ENCODE data around the gene AP4M1.

The AP4M1 gene, protein sequence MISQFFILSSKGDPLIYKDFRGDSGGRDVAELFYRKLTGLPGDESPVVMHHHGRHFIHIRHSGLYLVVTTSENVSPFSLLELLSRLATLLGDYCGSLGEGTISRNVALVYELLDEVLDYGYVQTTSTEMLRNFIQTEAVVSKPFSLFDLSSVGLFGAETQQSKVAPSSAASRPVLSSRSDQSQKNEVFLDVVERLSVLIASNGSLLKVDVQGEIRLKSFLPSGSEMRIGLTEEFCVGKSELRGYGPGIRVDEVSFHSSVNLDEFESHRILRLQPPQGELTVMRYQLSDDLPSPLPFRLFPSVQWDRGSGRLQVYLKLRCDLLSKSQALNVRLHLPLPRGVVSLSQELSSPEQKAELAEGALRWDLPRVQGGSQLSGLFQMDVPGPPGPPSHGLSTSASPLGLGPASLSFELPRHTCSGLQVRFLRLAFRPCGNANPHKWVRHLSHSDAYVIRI

DNA sequence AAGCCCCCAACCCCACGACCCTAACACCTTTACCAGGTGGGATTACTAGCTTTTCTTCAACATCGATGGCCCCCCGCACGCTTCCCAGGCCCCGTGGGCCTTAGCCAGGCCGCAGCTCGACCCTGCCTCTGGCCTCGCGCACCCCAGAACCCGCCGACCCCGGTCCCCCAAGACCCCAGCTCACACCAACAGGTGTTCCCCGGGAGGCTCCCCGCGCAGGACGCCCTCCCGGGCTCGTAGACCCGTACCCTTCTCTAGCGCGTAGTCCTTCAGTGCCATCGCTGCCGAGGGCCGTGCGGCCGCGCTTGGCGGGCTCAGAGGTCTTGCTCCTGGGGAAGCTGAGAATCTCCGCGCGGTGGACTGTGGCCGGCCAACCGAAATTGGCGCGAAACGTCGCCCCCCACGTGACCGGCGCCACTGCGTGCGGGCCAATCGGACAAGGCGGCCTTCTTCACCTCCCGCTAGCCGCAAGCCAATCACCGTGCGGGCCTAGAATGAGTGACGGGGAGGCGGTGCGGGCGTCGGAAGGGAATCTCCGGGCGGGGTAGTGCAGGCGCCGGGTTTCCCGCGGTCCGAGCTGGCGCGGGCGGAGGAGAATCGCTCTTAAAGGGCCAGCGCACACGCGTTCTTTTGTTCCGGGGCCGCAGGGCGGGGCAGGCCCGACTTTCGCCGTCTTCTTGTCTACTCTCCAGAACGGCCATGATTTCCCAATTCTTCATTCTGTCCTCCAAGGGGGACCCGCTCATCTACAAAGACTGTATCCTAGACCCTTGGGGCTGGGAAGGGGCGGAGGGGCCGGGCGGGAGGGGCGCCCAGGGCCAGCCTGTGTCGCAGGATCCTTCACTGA lies at the start of gene AP4M1, which contains the start of gene MCM7:
Gene AP4M1, plus strand, starts transcription at position 628 of the 847 bp plus-strand sequence. Its CDS starts 72 bp downstream, at position 700.
Gene MCM7, minus strand, starts transcription at position 382 of the 847 bp plus-strand sequence. Its CDS starts 103 bp downstream, at position 279.
- DNase-seq: peak; percentile 96

DNA sequence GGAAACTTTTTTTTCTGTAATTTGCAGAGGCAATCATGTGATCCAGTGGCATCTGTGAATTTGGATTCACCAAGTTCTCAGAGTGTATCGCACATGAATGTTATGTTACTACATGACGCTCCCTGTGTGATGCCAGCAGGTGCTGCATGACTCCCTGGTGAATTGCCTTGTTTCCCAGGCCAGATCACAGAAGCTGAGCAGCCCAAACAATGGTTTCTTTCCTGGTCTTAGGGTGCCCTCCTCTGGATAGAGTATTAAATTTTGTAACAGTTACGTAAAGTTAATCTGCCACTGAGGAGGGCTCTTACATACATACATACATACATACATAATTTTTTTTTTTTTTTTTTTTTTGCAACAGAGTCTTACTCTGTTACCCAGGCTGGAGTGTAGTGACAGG lies 48.2 kb upstream of the AP4M1 start:
- peak; percentile 77 for DNase-seq

DNA sequence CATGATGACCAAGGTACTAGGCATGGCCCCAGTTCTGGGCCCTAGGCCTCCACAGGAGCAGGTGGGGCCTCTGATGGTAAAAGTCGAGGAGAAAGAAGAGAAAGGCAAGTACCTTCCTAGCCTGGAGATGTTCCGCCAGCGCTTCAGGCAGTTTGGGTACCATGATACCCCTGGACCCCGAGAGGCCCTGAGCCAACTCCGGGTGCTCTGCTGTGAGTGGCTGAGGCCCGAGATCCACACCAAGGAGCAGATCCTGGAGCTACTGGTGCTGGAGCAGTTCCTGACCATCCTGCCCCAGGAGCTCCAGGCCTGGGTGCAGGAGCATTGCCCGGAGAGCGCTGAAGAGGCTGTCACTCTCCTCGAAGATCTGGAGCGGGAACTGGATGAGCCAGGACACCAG lies 44.4 kb upstream of the AP4M1 start:
- DNase-seq: no peak

DNA sequence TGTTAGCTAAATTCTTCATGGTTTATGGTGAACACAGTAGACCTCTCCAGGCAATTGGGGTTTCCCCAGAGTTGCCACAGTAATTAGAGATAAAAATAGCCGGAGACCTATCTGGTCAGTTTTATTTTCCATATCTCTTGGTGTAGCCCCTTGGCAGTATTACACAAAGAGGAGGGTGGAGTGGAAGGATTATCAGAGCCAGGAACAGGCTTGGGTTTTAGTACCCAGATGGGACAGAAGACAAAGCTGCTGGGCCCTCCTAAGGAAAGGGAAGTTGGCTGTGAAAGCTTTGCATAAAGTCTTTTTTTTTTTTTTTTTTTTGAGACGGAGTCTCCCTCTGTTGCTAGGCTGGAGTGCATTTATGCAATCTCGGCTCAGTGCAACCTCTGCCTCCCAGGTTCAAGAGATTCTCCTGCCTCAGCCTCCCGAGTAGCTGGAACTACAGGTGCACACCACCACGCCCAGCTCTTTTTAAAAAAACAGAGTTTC lies 42.1 kb upstream of the AP4M1 start:
- no peak for DNase-seq

DNA sequence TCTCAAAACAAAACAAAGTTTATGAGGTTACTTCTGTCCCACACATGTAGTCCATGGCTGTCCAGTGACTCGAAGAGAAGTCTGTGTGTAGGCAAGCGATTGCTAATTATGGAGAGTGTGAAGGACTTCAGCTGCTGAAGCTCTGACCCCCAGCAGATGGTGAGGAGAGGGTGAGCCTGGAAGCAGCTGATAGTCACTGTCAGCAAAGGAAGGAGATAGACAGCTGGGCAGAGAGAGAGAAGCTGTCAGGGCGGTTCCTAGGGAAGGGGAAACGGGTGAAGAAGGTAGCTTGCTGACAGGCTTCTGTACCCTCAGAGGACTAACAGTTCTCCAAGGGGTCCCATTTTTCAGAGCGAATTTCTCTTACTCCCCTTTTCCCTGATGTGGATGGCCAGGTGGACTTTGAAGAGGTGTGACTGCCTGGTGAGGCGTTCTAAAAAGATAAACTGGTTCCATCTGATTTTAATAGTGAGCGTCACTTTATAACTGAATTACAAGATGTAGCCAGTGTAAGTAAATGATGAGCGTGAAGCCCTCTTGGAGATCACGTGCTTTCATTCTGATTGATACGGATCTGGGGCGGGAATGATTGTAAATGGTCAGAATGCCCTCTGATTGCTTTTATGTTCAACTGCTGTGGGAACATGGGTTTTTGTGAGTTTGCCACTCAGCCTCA lies 39.8 kb upstream of the AP4M1 start:
- DNase-seq: no peak

DNA sequence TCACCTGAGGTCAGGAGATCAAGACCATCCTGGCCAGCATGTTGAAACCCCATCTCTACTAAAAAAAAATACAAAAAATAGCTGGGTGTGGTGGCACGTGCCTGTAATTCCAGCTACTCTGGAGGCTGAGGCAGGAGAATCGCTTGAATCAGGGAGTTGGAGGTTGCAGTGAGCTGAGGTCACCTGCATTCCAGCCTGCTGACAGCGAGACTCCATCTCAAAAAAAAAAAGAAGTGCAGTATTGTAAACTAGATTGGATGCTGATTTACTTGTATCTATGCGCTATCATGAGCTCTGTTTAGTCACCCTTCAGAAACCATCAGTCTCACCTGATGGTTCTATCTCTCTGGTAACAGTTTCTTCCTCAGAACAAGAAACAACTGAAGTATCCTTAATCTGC lies 38.1 kb upstream of the AP4M1 start:
- DNase-seq: no peak

DNA sequence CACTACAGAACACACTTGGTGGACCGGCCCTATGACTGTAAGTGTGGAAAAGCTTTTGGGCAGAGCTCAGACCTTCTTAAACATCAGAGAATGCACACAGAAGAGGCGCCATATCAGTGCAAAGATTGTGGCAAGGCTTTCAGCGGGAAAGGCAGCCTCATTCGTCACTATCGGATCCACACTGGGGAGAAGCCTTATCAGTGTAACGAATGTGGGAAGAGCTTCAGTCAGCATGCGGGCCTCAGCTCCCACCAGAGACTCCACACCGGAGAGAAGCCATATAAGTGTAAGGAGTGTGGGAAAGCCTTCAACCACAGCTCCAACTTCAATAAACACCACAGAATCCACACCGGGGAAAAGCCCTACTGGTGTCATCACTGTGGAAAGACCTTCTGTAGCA lies 37.3 kb upstream of the AP4M1 start:
- DNase-seq: no peak

DNA sequence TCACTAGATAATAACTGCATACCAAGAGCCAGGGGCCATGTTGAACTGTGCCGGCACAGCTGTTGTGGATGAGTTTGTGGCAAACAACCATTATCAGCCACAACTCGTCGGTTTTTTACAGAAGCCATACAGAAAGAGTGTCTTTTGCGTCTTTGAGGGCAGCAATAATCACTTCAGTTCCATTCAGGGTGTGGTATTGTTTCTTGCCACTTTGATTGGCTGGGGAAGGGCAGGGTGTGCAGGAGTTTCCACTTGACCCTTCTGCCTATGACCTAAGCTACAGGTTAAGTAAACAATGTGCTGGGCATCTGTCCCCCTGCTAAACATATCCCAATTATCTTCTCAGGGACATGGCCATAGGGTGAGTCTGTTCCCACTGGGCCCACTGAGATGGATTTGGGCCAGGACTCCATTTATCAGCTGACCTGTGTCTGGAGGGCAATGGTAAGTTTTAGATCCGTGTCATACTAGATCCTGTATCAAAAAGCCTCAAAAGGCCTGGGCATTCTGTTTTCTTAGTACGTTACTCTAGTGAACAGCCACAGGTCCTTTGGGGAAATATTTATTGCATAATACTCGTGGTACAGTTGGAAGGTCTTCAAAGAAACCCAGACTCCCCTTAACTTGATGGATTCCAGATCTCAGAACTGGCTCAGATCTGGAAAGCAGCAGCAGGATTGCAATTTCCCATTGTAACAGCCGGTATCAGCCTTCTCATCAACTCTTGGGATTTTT lies 35.8 kb upstream of the AP4M1 start:
- no peak for DNase-seq

DNA sequence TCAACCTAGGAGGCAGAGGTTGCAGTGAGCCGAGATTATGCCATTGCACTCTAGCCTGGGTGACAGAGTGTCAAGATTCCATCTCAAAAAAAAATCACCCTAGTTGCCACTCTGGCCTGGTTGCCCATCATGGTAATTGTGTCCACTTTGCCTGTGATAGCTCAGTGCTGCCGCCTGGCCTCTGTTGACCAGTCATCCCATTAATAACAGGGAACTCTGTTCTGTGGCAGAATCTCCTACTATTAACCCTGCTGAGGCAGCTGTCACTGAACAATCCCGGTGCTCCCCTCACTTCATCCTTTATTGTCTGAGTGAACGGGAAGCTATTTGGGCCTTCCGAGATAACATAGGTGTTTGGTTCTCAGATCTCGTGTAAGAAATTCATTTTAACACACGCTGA lies 34.5 kb upstream of the AP4M1 start:
- DNase-seq: no peak

DNA sequence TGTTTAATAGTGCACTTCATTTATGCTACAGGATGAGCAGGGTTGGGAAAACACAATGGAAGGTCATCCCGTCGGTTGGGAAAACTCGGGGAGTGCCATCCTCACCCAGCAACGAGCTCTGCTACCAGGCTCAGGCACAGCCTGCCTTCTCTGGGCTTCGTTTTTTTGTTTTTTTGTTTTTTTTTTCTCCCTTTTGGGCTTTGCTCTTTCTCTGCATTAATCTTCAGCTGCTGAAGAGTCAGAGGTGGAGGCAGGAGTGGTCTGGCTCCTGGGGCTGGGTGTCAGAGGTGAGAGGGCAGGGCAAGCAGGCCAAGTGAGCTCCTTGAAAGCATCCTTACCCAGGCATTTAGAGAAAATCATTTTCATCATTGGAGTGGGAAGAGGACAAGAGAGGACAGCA lies 31.5 kb upstream of the AP4M1 start:
- DNase-seq: no peak

DNA sequence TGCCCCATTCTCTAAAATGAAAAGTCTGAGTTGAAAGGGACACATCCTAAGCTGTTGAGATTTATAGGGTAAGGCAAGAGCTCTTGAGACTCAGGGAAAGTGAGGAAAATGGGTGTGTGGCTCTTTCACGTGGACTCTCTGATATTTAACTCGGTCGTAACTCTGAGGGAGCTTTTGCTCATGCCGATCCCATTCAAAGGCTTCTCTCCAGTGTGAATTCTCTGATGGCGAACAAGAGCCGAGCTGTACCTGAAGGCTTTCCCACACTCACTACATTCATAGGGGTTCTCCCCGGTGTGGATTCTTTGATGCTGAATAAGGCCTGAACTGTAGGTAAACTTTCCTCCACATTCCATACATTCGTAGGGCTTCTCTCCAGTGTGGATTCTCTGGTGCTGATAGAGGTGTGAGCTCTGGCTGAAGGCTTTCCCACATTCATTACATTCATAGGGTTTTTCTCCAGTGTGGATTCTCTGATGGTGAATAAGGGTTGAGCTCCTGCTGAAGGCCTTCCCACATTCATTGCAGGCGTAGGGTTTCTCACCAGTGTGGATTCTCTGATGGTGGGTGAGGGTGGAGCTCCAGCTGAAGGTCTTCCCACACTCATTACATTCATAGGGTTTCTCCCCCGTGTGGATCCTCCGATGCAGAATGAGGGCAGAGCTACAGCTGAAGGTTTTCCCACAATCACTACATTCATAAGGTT lies 30.3 kb upstream of the AP4M1 start:
- DNase-seq: no peak

DNA sequence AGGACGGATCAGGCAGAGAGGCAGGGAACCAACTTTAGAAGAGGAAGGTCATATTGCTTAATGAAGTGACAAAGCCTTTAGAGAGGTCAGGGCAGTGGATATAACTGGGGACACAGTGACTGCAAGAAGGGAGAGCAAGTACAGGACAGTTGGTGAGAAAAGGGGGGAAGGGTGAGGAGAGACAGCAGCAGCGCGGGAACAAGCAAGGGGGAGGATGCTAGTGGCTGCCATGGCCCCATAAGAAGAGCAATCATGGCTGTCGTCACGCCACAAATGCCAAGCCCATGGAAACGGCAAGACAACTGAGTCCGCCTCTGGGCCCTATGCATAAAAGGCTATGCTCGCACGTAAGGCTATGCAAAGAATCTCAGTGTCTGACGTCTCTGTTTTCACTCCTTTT lies 29.0 kb upstream of the AP4M1 start:
- DNase-seq: no peak

DNA sequence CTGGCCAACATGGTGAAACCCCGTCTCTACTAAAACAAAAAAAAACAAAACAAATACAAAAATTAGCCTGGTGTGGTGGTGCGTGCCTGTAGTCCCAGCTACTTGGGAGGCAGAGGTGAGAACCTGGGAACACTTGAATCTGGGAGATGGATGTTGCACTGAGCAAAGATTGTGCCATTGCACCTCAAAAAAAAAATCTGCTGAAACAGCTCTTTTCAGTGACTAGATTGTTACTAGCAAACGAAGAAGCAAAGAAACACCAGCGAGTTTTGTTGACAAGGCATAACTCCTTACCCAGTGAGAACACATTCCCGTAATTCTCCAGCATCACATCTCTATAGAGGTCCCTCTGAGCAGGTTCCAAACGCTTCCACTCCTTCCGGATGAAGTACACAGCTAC lies 26.6 kb upstream of the AP4M1 start:
- DNase-seq: no peak

DNA sequence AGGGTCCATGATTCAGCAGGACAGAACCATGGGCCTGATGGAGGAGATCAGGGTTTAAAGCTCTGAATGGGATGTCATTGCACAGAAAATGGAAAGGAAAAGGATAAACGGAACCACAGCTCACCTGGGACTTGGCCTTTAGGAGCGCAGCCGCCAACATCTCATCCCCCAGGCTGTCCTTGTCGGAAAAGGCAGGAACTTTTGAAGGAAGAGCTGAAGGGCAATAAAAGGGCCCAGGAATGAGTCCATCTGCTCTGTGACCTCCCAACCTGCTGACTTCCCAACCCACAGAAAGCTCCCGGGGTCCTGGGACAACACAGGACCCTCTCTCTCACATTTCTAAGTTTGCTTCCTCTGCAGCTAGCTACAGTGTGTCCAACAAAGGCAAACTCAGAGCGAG lies 26.0 kb upstream of the AP4M1 start:
- no peak for DNase-seq

DNA sequence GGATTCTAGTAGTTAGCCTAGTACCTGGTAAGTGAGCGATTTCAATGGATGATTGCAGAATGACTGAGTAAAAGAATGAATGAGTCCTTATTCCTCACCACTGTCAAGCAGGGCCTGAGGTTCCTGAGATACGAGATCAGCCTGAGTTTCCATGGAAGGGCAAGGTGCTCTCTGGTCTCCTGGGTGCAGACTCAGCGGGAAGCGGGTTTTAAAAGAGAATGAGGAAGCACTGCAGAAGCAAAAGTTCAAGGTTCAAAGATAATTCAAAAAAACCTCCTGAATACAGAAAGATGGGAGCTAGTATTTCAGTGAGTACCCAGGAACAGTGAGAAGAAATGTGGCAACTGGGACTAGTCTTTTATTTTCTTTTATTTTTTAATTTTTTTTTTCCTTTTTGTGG lies 24.2 kb upstream of the AP4M1 start:
- no peak for DNase-seq

DNA sequence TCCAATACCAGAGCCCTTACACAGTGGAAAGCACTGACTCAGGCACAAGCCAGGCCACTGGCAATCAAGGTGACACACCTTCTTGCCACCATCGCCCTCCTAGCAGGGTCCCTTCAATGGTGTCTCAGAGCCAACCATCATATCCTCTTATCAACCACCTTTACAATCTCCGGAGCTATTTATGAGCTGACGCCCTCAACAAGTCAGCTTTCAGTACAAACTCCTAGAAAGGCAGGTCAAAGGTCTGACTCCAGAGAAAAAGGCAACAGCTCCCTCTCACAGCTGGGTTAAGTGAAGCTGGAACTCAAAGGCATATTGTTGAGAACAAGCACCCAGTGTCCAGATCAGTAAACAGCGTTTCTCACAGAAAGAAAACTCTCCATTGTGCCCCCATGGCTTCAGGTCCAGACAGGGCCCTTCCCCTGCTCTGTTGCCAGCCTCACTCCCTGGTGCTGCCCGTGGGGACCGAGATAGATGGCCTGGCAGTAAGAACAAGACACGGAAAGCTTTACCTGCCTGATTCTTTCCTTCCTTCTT lies 22.4 kb upstream of the AP4M1 start:
- DNase-seq: no peak

DNA sequence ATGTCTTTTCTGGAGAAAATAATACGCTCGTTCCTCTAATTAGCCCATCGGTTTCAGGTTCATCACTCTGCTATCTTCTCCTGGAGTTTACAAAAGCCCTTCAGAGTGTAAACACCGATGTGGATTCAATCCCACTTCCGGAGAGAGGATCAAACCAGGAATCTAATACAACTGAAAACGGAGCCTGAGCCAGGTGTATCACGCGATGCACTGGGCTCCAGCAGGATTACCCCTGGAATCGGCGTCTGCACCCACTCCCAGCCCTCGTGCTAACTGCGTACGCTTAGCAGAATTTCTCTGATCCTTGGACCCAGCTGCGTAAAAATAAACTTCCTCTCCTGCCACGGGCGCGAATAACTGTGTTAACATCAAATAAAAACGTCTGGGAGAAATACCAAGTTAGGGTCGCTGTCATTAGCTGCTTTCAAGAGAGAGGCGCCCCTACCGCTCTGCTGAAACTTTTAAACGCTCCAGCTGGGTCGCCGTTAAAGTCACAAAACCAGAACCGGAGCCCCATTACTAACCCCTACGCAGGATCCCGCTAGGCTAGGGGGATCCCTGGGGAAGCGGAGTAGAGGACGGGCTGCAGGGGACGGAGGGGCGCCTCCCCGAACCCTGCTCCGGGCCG lies 20.4 kb upstream of the AP4M1 start:
- DNase-seq: no peak

DNA sequence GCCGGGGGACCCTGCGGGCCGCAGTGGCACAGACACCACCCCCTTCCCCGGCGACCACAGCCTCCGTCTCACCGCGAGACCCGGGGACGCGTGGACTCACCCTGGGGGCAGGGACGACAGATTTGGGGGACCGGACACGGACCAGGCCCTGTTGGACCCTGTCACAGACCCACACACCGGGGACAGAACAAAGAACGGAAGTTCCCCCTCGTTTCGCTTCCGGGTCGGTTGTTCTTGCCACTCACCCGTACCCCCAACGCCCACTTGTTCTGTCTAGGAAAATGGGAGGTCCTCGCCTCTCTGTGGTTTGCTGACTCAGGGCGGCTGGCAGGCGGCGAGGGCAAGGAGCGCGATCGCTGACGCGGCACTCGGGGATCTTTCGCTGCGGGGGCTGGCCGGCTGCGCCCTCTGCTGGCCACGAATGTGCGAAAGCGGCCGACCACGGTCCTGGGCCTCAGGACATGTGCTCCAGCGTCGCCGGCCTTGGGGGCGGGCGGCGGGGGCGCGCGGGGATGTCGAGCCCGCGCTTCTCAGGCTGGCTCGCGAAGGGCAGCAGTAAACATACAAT lies 19.8 kb upstream of the AP4M1 start, which contains the start of gene ZNF3:
Gene ZNF3, minus strand, starts transcription at position 189 of the 568 bp plus-strand sequence. CDS start 4,366 bp downstream, outside the sequence.
- peak; percentile 94 for DNase-seq

DNA sequence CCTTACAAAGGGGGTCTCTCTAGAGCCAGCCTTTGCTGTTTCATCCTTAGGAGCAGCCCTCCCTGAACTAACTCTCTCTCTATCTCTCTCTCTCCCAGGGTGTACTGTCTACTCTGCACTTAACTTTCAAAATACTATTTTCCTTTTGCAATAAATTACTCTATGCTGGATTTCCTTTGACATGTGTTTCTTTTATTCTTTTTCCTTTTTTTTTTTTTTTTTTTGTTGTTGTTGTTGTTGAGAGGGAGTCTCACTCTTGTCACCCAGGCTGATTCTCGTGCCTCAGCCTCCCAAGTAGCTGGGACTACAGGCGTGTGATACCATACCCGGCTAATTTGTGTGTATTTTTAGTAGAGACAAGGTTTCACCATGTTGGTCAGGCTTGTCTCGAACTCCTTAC lies 18.5 kb upstream of the AP4M1 start:
- no peak for DNase-seq

DNA sequence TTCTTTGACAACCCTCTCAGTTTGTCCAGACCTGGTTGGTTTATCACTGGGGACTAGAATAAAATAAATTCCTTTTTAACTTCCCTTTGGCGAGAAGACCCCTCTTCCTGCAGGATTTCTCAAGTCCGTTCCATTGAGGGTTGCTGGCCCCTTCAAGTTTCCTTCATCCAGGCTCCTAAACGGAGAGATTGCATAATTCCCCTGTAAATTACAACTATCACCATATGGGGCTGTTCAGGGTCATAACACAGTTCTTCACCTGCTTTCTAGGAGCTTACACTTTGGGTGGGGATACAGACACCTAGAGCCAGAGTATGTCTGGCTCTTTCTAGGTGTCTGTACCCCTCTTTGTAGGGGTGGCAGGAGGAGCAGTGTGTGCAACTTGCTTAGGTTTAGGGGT lies 15.9 kb upstream of the AP4M1 start:
- no peak for DNase-seq

Measured in NCI-H2081 treated with DMSO at 0.1 percent for 48 hours (cell line).